ENCODE data around the gene DOCK2. TPM values are rescaled to one million over a fixed set of nuclear protein-coding genes. Genes with fewer than 3 reads are reported as not detected.
A peak's percentile ranks its signal among the peaks of the same experiment; 100 is the strongest.
"Not testable (repeated sequence)": the region's sequence is repeated elsewhere in the genome, so short reads cannot be mapped to it uniquely, and the experiment has no call there.

Gene DOCK2
- total and polyA plus RNA-seq, 4 donors = 5.0 to 30.4 (median 7.4) TPM

- Histone ChIP-seq H3K27ac (ENCODE audit: low read depth, low read length) (no peak overlapping the region), H3K9me3 (ENCODE audit: control insufficient read depth, insufficient read depth, low read length) (no peaks in the 10 kb centered on the region), H3K4me3 (ENCODE audit: low read depth, low read length) (no peak overlapping the region), H3K4me1 (ENCODE audit: control insufficient read depth, insufficient read depth, low read length) (no peaks in the 10 kb centered on the region), H3K36me3 (ENCODE audit: control insufficient read depth, insufficient read depth, low read length) (no peaks in the 10 kb centered on the region), H3K27me3 (ENCODE audit: control insufficient read depth, insufficient read depth, low read length) (no peaks in the 10 kb centered on the region)
- DNase-seq (ENCODE audit: low read depth in 4 of 6, low spot score in 6 of 6) = no peak
- 93% methylated on average over 10 of the region's 10 CpGs for WGBS (ENCODE audit: insufficient coverage)
Measured at GRCh38 chr5:169756071-169756765, 119.1 kb downstream of the DOCK2 start.

- H3K9me3 ChIP-seq (ENCODE audit: control insufficient read depth, insufficient read depth, low read length) = no peaks in the 10 kb centered on the region
- no peak overlapping the region for H3K4me3 ChIP-seq (ENCODE audit: low read depth, low read length)
- H3K4me1 ChIP-seq (ENCODE audit: control insufficient read depth, insufficient read depth, low read length) = no peaks in the 10 kb centered on the region
- H3K36me3 ChIP-seq (ENCODE audit: control insufficient read depth, insufficient read depth, low read length) = no peaks in the 10 kb centered on the region
- no peaks in the 10 kb centered on the region for H3K27me3 ChIP-seq (ENCODE audit: control insufficient read depth, insufficient read depth, low read length)
- no peak overlapping the region for H3K27ac ChIP-seq (ENCODE audit: low read depth, low read length)
- no CpG with 5 or more reads among the region's 1 CpG for WGBS (ENCODE audit: insufficient coverage)
- no peak for DNase-seq (ENCODE audit: low read depth in 4 of 6, low spot score in 6 of 6)
Measured at GRCh38 chr5:169757016-169757415, 119.9 kb downstream of the DOCK2 start.

GRCh38 chr5:169758886-169759285, 121.8 kb downstream of the DOCK2 start:
- Histone ChIP-seq H3K4me1 (ENCODE audit: control insufficient read depth, insufficient read depth, low read length) (peaks cover 6% of the 10 kb centered on the region), H3K27ac (ENCODE audit: low read depth, low read length) (no peak overlapping the region), H3K4me3 (ENCODE audit: low read depth, low read length) (no peak overlapping the region), H3K27me3 (ENCODE audit: control insufficient read depth, insufficient read depth, low read length) (no peaks in the 10 kb centered on the region), H3K36me3 (ENCODE audit: control insufficient read depth, insufficient read depth, low read length) (no peaks in the 10 kb centered on the region), H3K9me3 (ENCODE audit: control insufficient read depth, insufficient read depth, low read length) (no peaks in the 10 kb centered on the region)
- peak in 1 of 6 donors; percentile 49 for DNase-seq (ENCODE audit: low read depth in 4 of 6, low spot score in 6 of 6)

- Histone ChIP-seq H3K9me3 (ENCODE audit: control insufficient read depth, insufficient read depth, low read length) (no peaks in the 10 kb centered on the region), H3K4me3 (ENCODE audit: low read depth, low read length) (no peak overlapping the region), H3K36me3 (ENCODE audit: control insufficient read depth, insufficient read depth, low read length) (no peaks in the 10 kb centered on the region), H3K4me1 (ENCODE audit: control insufficient read depth, insufficient read depth, low read length) (peaks cover 6% of the 10 kb centered on the region), H3K27ac (ENCODE audit: low read depth, low read length) (no peak overlapping the region), H3K27me3 (ENCODE audit: control insufficient read depth, insufficient read depth, low read length) (no peaks in the 10 kb centered on the region)
- DNase-seq (ENCODE audit: low read depth in 4 of 6, low spot score in 6 of 6) = no peak
Measured at GRCh38 chr5:169760229-169760628, 123.2 kb downstream of the DOCK2 start.

- peak in 1 of 6 donors; percentile 58 for DNase-seq (ENCODE audit: low read depth in 4 of 6, low spot score in 6 of 6)
- no peaks in the 10 kb centered on the region for H3K36me3 ChIP-seq (ENCODE audit: control insufficient read depth, insufficient read depth, low read length)
- H3K4me1 ChIP-seq (ENCODE audit: control insufficient read depth, insufficient read depth, low read length) = peaks cover 6% of the 10 kb centered on the region
- H3K4me3 ChIP-seq (ENCODE audit: low read depth, low read length) = no peak overlapping the region
- no peak overlapping the region for H3K27ac ChIP-seq (ENCODE audit: low read depth, low read length)
- no peaks in the 10 kb centered on the region for H3K9me3 ChIP-seq (ENCODE audit: control insufficient read depth, insufficient read depth, low read length)
- WGBS (ENCODE audit: insufficient coverage) = 80% methylated on average over 1 of the region's 2 CpGs
- H3K27me3 ChIP-seq (ENCODE audit: control insufficient read depth, insufficient read depth, low read length) = no peaks in the 10 kb centered on the region
Measured at GRCh38 chr5:169762338-169763095, 125.4 kb downstream of the DOCK2 start.

GRCh38 chr5:169763376-169764017, 126.4 kb downstream of the DOCK2 start:
- peak in 2 of 6 donors; percentile 43 to 55 for DNase-seq (ENCODE audit: low read depth in 4 of 6, low spot score in 6 of 6)
- Histone ChIP-seq H3K27me3 (ENCODE audit: control insufficient read depth, insufficient read depth, low read length) (no peaks in the 10 kb centered on the region), H3K36me3 (ENCODE audit: control insufficient read depth, insufficient read depth, low read length) (no peaks in the 10 kb centered on the region), H3K4me3 (ENCODE audit: low read depth, low read length) (no peak overlapping the region), H3K4me1 (ENCODE audit: control insufficient read depth, insufficient read depth, low read length) (peaks cover 6% of the 10 kb centered on the region), H3K27ac (ENCODE audit: low read depth, low read length) (no peak overlapping the region), H3K9me3 (ENCODE audit: control insufficient read depth, insufficient read depth, low read length) (no peaks in the 10 kb centered on the region)
- WGBS (ENCODE audit: insufficient coverage) = 59% methylated on average over 5 of the region's 8 CpGs

GRCh38 chr5:169764018-169764378, 126.9 kb downstream of the DOCK2 start:
- H3K4me1 ChIP-seq (ENCODE audit: control insufficient read depth, insufficient read depth, low read length) = peaks cover 6% of the 10 kb centered on the region
- H3K27ac ChIP-seq (ENCODE audit: low read depth, low read length) = no peak overlapping the region
- DNase-seq (ENCODE audit: low read depth in 4 of 6, low spot score in 6 of 6) = peak in 2 of 6 donors; percentile 62 to 69
- H3K9me3 ChIP-seq (ENCODE audit: control insufficient read depth, insufficient read depth, low read length) = no peaks in the 10 kb centered on the region
- WGBS (ENCODE audit: insufficient coverage) = 35% methylated on average over 3 of the region's 5 CpGs
- H3K27me3 ChIP-seq (ENCODE audit: control insufficient read depth, insufficient read depth, low read length) = peaks cover 2% of the 10 kb centered on the region
- no peaks in the 10 kb centered on the region for H3K36me3 ChIP-seq (ENCODE audit: control insufficient read depth, insufficient read depth, low read length)
- no peak overlapping the region for H3K4me3 ChIP-seq (ENCODE audit: low read depth, low read length)

GRCh38 chr5:169765176-169765996, 128.3 kb downstream of the DOCK2 start:
- Histone ChIP-seq H3K4me1 (ENCODE audit: control insufficient read depth, insufficient read depth, low read length) (peaks cover 6% of the 10 kb centered on the region), H3K9me3 (ENCODE audit: control insufficient read depth, insufficient read depth, low read length) (no peaks in the 10 kb centered on the region), H3K4me3 (ENCODE audit: low read depth, low read length) (no peak overlapping the region), H3K27ac (ENCODE audit: low read depth, low read length) (no peak overlapping the region), H3K36me3 (ENCODE audit: control insufficient read depth, insufficient read depth, low read length) (no peaks in the 10 kb centered on the region), H3K27me3 (ENCODE audit: control insufficient read depth, insufficient read depth, low read length) (peaks cover 2% of the 10 kb centered on the region)
- peak in 2 of 6 donors; percentile 45 to 83 for DNase-seq (ENCODE audit: low read depth in 4 of 6, low spot score in 6 of 6)
- WGBS (ENCODE audit: insufficient coverage) = no CpG with 5 or more reads among the region's 3 CpGs

- H3K4me3 ChIP-seq (ENCODE audit: low read depth, low read length); H3K4me1 ChIP-seq (ENCODE audit: control insufficient read depth, insufficient read depth, low read length); H3K9me3 ChIP-seq (ENCODE audit: control insufficient read depth, insufficient read depth, low read length); DNase-seq (ENCODE audit: low read depth in 4 of 6, low spot score in 6 of 6); H3K36me3 ChIP-seq (ENCODE audit: control insufficient read depth, insufficient read depth, low read length); H3K27me3 ChIP-seq (ENCODE audit: control insufficient read depth, insufficient read depth, low read length); H3K27ac ChIP-seq (ENCODE audit: low read depth, low read length): not testable (repeated sequence)
- whole genome bisulfite sequencing (ENCODE audit: insufficient coverage) = 100% methylated on average over 2 of the region's 6 CpGs
Measured at GRCh38 chr5:169766943-169767342, 129.9 kb downstream of the DOCK2 start.
